ENCODE results near the gene ATP4B. TPM values are rescaled to one million over a fixed set of nuclear protein-coding genes. Genes with fewer than 3 reads are reported as not detected.
A peak's percentile ranks its signal among the peaks of the same experiment; 100 is the strongest.

Gene ATP4B
- total RNA-seq, 4 donors from 2014 or later, result not detected

DNA sequence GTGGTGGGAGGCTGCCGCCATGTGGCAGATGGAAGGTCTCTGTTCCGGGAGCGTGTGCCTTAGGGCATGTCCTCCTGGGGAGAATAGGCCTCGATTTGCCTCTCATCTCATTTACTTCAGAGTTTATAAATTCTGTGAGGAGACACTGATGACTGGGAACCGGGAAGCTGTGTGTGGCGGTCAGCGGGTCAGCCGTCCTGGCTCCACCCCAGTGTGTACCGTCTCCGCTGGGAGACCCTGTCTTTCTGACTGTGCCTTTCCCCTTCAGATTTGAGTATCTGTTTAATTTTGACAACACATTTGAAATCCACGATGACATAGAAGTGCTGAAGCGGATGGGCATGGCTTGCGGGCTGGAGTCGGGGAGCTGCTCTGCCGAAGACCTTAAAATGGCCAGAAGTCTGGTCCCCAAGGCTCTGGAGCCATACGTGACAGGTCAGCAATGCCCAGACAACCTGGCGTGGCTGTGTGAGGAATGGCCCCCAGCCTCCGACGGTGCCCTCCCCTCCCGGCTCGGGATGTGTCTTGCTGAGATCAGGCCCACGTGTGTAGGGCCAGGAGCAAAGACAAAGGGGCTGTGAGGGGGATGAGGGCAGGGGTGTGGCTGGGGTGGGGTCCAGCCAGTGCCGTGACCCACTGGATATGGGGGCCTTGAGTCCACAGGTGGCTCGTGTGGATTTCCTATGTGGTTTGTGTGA, 21.6 kb downstream of the ATP4B start:
- peak in 2 of 3 donors; percentile 24 to 27 for DNase-seq
- H3K9me3 ChIP-seq, result no peaks in the 10 kb centered on the region
- H3K4me3 ChIP-seq, result no peak overlapping the region
- H3K27me3 ChIP-seq, result no peaks in the 10 kb centered on the region
- TF ChIP-seq, protein P1, sequence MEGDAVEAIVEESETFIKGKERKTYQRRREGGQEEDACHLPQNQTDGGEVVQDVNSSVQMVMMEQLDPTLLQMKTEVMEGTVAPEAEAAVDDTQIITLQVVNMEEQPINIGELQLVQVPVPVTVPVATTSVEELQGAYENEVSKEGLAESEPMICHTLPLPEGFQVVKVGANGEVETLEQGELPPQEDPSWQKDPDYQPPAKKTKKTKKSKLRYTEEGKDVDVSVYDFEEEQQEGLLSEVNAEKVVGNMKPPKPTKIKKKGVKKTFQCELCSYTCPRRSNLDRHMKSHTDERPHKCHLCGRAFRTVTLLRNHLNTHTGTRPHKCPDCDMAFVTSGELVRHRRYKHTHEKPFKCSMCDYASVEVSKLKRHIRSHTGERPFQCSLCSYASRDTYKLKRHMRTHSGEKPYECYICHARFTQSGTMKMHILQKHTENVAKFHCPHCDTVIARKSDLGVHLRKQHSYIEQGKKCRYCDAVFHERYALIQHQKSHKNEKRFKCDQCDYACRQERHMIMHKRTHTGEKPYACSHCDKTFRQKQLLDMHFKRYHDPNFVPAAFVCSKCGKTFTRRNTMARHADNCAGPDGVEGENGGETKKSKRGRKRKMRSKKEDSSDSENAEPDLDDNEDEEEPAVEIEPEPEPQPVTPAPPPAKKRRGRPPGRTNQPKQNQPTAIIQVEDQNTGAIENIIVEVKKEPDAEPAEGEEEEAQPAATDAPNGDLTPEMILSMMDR (IDR thresholded peaks at IDR 0.05), result no peak
- no peak for TF ChIP-seq POLR2A (IDR thresholded peaks at IDR 0.05)
- H3K4me1 ChIP-seq, result no peaks in the 10 kb centered on the region
- H3K27ac ChIP-seq, result no peak overlapping the region
- peaks cover 0 to 94% (median 3%) of the 10 kb centered on the region in 3 donors for H3K36me3 ChIP-seq

DNA sequence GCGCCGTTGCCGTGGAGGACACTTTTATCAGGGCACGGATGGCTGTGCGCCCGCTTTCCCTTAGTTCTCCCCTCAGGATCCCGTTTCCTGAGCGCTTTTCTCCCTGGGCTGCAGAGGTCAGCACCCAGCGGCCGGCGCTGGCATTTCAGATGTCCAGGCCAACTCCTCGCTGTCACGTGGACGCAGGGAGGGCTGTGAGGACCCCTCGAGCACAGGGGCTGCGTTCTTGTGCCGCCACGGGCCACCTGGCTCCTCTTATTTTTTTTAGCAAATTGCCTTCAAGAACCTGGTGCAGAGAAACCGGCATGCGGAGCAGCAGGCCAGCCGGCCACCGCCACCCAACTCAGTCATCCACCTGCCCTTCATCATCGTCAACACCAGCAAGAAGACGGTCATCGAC, 22.3 kb downstream of the ATP4B start:
- Histone ChIP-seq H3K9me3 (no peaks in the 10 kb centered on the region), H3K27ac (no peak overlapping the region), H3K4me1 (no peaks in the 10 kb centered on the region), H3K36me3 (peaks cover 0 to 98% (median 2%) of the 10 kb centered on the region in 3 donors), H3K27me3 (no peaks in the 10 kb centered on the region), H3K4me3 (no peak overlapping the region)
- TF ChIP-seq POLR2A (IDR thresholded peaks at IDR 0.05), result no peak
- TF ChIP-seq, protein P1 (IDR thresholded peaks at IDR 0.05), result no peak
- DNase-seq, result peak in 1 of 3 donors; percentile 38

DNA sequence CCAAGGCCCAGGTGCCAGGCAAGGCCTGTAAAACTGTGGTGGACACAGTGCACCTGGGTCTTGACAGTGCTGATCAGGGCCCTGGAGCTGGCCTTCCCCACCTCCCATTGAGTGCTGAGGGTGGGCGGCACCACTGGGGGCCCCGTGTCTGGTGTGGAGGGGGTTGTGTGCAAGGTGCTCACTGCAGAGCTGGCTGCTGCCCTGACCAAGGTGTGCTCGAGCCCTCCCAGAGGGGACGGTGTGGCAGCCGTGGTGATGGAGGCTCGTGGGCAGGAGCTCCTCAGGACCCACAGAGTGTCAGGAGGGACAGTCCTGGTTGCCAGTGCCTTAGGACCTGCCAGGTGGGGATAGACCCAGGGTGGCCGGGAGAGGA, 23.0 kb downstream of the ATP4B start:
- Histone ChIP-seq H3K27ac (no peak overlapping the region), H3K27me3 (no peaks in the 10 kb centered on the region), H3K9me3 (no peaks in the 10 kb centered on the region), H3K36me3 (peaks cover 0 to 93% (median 0%) of the 10 kb centered on the region in 3 donors), H3K4me1 (no peaks in the 10 kb centered on the region), H3K4me3 (no peak overlapping the region)
- TF ChIP-seq, protein P1 (IDR thresholded peaks at IDR 0.05), result no peak
- TF ChIP-seq POLR2A (IDR thresholded peaks at IDR 0.05), result no peak
- peak in 1 of 3 donors; percentile 34 for DNase-seq

DNA sequence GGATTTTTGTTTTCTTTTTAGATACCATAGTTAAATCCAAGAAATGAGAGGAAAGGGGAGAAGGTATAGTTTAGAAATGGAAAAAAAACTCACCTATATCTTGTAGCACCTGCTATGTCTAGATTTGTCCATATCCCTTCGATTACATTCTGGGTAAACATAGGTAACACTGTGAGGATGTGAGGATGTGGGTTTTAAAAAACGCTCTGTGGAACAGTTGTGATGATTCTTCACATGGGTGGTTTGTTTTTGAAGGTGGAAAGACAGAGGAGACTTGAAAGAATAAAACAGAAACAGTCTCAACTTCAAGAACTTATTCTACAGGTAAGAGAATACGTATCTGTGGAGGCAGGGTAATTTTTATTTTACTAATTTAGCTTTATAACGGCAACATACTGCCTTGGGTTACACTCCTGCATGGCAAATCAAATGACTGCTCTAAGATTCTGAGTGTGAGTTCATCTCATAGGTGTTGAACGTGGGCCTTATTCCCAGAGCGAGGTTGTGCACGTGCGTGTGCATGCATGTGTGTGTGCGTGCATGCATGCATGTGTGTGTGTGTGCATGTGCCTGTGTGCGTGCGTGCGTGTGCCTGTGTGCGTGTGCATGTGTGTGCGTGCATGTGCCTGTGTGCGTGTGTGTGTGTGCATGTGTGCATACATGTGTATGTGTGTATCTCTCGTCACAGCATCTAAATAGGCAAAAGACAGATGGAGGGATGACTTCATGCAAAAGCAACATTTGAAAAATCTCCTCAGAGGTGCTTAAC, 23.5 kb downstream of the ATP4B start:
- Histone ChIP-seq H3K27me3 (no peaks in the 10 kb centered on the region), H3K4me1 (no peaks in the 10 kb centered on the region), H3K9me3 (no peaks in the 10 kb centered on the region), H3K4me3 (no peak overlapping the region), H3K36me3 (peaks cover 0 to 87% (median 0%) of the 10 kb centered on the region in 3 donors), H3K27ac (no peak overlapping the region)
- DNase-seq, result peak in 1 of 3 donors; percentile 14
- TF ChIP-seq, protein P1 (IDR thresholded peaks at IDR 0.05), result no peak
- no peak for TF ChIP-seq POLR2A (IDR thresholded peaks at IDR 0.05)

DNA sequence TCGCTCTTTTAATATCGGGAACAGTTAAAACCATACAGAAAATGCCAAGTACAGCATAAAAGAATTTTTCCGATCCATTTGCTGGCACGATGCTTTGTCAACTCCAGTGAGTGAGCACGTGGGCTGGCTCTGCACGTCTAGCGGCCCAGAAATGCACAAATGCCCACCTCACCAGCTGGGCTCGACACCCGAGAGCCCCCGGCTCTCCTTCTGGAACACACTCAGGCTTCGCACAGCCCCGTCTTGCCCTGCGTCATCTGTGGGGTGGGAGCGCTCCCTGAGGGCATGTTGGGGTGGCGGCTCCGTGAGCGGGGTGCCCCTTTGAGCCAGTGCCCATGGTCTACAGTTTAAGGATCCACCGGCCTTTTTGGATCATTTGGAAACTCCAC, 24.5 kb downstream of the ATP4B start:
- TF ChIP-seq, protein P1 (IDR thresholded peaks at IDR 0.05), result no peak
- no peak for TF ChIP-seq POLR2A (IDR thresholded peaks at IDR 0.05)
- no peak overlapping the region for H3K4me3 ChIP-seq
- DNase-seq, result peak in 1 of 3 donors; percentile 13
- H3K9me3 ChIP-seq, result no peaks in the 10 kb centered on the region
- no peaks in the 10 kb centered on the region for H3K27me3 ChIP-seq
- no peak overlapping the region for H3K27ac ChIP-seq
- H3K4me1 ChIP-seq, result no peaks in the 10 kb centered on the region
- peaks cover 0 to 78% (median 0%) of the 10 kb centered on the region in 3 donors for H3K36me3 ChIP-seq
